B cell (primary cell): Measurements from ENCODE around the gene OSBPL1A.

Source experiments
- CTCF ChIP-seq: fragments of 200-600 bp; IDR thresholded peaks from one replicate; pipeline ENCODE4 v1.8.0; 2022; ENCODE audit warnings: antibody characterized with exemption, mild to moderate bottlenecking
- EZH2 ChIP-seq: IDR thresholded peaks from 2 replicates; pipeline ENCODE4 v1.6.1; 2012; ENCODE audit warnings: borderline replicate concordance, low read depth, mild to moderate bottlenecking, moderate library complexity, low read length; ENCODE audit not compliant: insufficient read depth, poor library complexity, severe bottlenecking

GRCh38 chr18:24138789-24139616, 258.6 kb downstream of the OSBPL1A start, which contains the start of gene CABYR:
- no peak for TF ChIP-seq CTCF
- no peak for TF ChIP-seq EZH2
